GM19372 (cell line): ENCODE data around the gene DLG3.
A peak's percentile ranks its signal among the peaks of the same experiment; 100 is the strongest.

ENCODE experiments used
- ATAC-seq: cut with Tn5 transposase; IDR thresholded peaks from one replicate; pipeline ENCODE4 v1.9.1; 2021; ENCODE audit warnings: mild to moderate bottlenecking, low read depth, moderate library complexity; ENCODE audit not compliant: unreplicated experiment

The DLG3 gene

GRCh38 chrX:70437011-70437410 is 7.6 kb upstream of the DLG3 start:
- ATAC-seq: no peak

GRCh38 chrX:70437921-70438665 is 6.5 kb upstream of the DLG3 start:
- no peak for ATAC-seq

DNA sequence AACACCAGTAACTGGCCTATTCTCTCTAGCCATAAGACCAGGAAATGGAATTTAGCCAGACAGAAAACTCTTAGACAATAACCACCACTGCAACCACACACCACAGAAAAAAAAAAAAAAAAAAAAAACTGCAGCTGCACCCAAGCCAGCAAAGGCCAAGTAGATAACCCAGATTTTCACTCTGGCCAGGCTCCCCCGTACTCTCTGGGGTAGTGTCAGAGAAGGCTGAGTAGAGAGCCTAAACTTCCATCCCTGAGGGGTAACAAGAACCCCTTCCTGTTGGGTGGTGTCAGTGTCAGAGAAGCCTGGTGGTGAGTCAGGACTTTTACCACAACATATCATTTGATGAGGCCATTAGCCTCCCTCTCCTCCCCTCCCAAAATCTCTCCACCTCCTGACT is 5.6 kb upstream of the DLG3 start:
- ATAC-seq: no peak

- ATAC-seq: no peak
These were observed 2.4 kb upstream of the DLG3 start for GRCh38 chrX:70442224-70442623.

DNA sequence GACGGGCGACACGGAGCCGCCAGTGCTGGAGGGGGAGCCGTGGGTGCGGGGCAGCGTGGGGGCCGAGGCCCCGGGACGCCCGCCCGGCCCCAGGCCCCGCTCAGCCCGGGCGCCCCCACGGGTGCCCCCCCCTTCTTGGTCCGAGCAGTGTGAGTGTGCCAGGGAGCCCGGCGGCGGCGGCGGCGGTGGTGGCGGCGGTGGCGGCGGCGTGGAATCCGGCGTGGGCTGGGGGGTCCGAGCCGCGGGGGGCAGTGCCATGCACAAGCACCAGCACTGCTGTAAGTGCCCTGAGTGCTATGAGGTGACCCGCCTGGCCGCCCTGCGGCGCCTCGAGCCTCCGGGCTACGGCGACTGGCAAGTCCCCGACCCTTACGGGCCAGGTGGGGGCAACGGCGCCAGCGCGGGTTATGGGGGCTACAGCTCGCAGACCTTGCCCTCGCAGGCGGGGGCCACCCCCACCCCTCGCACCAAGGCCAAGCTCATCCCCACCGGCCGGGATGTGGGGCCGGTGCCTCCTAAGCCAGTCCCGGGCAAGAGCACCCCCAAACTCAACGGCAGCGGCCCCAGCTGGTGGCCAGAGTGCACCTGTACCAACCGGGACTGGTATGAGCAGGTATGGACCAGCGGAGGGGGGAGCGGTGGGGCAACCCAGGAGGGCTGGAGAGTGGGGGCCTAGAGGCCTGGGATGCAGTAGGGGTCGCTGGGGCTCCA is 466 bp downstream of the DLG3 start:
- ATAC-seq: no peak

DNA sequence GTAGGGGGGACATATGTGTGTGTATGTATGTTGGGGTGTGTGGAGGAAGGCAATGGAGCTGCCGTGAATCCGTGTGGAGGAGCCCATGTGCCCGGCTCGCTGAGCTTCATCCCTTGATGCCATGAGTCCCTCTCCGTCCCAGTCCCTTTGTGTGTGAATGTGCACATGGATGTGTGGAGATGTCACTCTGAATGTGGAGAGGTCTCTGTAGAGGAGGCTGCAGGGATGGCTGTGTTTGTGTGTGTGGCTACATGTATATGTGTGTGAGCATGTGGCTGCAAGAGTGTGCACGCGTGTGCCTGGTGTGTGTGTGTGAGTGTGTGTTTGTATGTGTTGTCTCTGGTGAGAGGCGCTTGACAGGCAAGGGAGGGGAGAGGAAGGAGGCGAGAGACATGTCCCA is 1.3 kb downstream of the DLG3 start:
- ATAC-seq: no peak

DNA sequence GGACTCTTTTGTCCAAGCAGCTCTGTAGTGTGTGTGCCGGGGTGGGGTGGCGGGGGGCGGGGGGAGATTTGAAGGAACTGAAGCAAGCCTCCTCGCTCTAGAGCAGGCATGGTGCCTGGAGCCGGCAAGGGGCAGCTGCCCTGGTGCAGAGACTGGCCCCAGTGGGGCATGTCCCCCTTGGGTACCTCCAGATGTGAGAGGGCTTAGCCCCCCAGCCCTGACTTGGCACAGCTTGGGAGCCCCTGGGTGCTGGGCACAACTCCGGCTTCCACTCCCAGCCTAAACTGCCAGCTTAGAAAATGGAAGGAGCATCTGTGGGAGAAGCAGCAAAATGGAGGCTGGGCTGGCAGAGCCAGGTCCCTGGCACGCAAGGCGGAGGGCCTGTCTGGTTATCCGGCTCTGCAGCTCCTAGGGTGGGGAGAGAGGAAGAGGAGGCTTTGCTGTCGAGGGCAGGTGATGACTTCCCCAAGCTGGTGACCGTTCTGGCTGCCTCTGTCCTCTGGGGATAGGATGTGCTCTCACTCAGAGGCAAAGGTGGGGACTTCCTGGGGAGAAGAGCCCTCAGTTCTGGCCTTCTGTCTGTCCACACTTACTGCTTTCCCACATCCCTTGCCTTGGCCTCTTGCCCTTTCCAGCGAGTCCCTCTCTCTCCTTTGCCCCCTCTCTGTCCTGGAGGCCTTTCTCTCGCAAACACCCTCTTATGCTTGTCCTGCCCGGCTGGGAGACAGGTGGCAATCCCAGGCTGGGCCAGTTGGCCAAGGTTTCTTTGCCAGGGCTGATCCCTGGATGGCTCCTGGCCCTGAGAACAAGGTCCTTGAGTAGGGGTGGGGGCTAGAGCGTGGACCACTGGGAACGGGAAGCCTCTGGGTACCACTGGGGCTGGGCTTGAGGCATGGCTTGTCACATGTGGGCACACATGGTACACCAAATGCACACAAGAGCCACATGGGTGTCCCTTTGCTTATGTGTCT is 2.0 kb downstream of the DLG3 start:
- no peak for ATAC-seq

- ATAC-seq: no peak
These were observed 4.9 kb downstream of the DLG3 start for GRCh38 chrX:70449457-70449966.

- peak; percentile 57 for ATAC-seq
These were observed 7.6 kb downstream of the DLG3 start for GRCh38 chrX:70452143-70452733.

GRCh38 chrX:70453024-70453618 is 8.5 kb downstream of the DLG3 start:
- no peak for ATAC-seq

DNA sequence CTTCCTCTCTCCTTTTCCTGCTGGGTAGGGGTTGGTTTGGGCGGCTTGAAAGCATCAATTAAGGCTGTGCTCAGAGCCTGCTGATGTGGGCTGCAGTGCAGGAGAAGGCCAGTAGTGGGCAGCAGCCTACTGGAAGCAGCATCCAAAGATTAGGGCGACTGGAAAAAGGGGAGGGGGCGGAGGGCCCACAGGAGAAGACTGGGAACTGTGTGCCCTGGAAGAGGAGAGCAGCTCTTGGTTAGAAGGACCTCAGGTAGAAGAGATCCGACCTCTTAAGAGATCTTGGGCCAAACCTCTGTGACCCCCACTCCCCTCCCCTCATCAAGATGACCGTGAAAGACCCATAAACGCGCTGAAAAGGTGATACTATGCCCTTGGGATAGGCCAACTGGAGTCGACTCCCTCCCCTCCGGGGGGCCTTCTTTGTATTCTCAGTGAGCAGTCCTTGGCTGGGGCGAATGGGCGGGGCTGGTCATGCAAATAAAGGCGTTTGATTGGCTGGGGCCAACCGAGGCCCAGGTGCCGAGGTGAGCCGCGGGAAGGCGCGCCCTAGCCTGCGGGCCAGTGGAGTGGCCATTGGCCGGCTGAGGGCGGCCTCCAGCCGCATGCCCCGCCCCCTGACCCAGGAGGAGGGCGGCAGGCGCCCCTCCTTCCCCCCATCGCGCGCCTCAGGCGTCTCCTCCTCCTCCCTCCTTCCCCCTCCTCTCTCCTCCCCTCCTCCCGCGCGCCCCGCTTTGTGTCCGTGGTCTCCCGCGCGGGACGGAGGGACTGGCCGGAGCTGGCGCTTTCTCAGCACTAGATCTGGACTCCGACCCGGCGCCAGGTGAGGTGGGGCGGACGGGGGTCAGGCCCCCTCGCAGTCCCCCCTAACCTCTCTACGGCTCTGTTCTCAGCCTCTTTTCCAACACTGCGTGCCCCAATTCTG is 10.1 kb downstream of the DLG3 start:
- ATAC-seq: peak; percentile 48

DNA sequence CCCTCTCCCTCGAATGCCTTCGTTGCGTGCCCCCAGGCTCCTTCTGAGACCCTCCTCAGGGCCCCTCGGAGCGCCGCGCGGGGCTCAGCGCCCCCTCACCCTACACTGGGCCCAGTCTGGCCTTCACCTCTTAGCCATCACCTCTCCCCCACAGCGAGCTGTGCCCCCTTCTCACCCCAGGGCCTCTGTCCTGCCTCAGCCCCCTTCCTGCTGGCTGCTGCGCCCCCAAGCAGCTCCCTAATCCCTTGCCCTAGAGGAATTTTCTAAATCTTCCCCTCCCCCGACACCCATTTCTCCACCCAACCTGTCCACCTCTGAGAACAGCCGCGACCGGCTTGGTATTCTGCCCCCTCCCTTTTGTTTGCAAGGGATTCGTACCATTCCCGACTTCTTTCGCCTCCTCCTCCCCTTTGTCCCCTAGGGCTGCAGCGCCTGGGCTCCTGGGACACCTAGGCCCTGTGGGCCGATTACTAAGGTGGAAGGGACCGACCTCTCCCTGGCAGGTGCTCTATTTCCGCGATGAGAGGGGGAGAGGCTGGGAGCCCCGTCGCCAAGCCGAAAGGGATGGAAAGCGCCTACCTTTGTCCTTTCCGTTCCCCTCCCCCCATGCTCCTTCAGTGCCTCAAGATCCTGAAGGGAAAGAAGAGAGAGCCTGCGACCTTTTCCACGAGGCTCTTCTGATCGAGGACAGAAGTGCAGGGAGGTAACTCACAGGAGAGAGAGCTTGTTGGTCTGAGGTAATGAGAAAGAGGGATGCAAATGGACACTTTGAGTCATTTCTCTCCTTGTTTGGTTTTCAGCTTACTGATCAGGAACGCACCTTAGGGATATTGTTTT is 10.9 kb downstream of the DLG3 start:
- ATAC-seq: no peak

- ATAC-seq: no peak
These were observed 11.6 kb downstream of the DLG3 start for GRCh38 chrX:70456256-70456655.

GRCh38 chrX:70461026-70461425 is 16.4 kb downstream of the DLG3 start:
- ATAC-seq: no peak

DNA sequence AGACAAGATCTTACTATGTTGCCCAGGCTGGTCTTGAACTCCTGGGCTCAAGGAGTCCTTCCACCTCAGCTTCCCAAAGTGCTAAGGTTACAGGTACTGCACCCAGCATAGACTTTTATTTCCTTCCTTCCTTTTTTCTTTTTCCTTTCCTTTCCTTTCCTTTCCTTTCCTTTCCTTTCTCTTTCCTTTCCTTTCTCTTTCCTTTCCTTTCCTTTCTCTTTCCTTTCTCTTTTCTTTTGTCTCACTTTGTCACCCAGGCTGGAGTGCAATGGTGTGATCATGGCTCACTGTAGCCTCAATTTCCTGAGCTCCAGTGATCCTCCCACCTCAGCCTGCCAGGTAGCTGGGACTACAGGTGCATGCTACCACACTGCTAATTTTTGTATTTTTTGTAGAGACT is 19.4 kb downstream of the DLG3 start:
- ATAC-seq: no peak

- ATAC-seq: no peak
These were observed 22.3 kb downstream of the DLG3 start for GRCh38 chrX:70466968-70467367.

DNA sequence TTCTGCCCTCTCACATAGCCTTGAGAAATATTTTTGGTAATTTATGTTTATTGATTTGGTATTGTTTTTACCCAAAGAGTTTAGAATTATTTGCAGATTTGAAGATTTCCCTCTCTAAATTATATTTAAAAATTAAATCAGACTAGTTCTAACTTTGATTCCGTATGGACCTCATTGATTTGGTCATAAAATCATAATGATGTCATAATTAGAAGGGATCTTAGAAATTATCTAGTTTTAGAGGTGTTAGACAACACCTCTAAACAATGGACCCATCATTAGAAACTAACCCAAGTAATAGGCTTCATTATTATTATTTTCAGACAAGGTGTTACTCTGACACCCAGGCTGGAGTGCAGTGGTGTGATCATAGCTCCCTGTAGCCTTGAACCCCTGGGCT is 24.1 kb downstream of the DLG3 start:
- no peak for ATAC-seq

- peak; percentile 64 for ATAC-seq
These were observed 26.2 kb downstream of the DLG3 start for GRCh38 chrX:70470850-70471289.
